Liver (tissue), 3 donors: ENCODE results near the gene VAMP1.

Experiments used
- EGR1 ChIP-seq, 2 donors: IDR thresholded peaks; 2 replicates each; pipeline ENCODE4 v1.6.1; 2016 to 2018; ENCODE audit warnings: antibody characterized with exemption in 2 of 2, low read depth in 2 of 2
- FOXA1 ChIP-seq: IDR thresholded peaks from 2 replicates; pipeline ENCODE4 v1.6.1; 2016; ENCODE audit warnings: antibody characterized with exemption
- GABPA ChIP-seq, 2 donors: IDR thresholded peaks in 1 of 2; conservative IDR thresholded peaks in 1 of 2; 2 replicates each; pipeline ENCODE4 v1.6.1; 2016; ENCODE audit warnings: antibody characterized with exemption in 2 of 2, mild to moderate bottlenecking in 1 of 2, moderate library complexity in 1 of 2
- JUND ChIP-seq, 2 donors: IDR thresholded peaks; 2 replicates each; pipeline ENCODE4 v1.6.1; 2016; ENCODE audit warnings: antibody characterized with exemption in 2 of 2
- MAX ChIP-seq: IDR thresholded peaks from 2 replicates; pipeline ENCODE4 v1.6.1; 2016; ENCODE audit warnings: antibody characterized with exemption
- RAD21 ChIP-seq, 2 donors: IDR thresholded peaks; 2 replicates each; pipeline ENCODE4 v1.6.1; 2016; ENCODE audit warnings: antibody characterized with exemption in 2 of 2, mild to moderate bottlenecking in 2 of 2
- RXRA ChIP-seq, 2 donors: IDR thresholded peaks; 2 replicates each; pipeline ENCODE4 v1.6.1; 2017 to 2018; ENCODE audit warnings: antibody characterized with exemption in 2 of 2, mild to moderate bottlenecking in 1 of 2
- SP1 ChIP-seq: IDR thresholded peaks from 2 replicates; pipeline ENCODE4 v1.6.1; 2018; ENCODE audit warnings: antibody characterized with exemption, mild to moderate bottlenecking
- TF ChIP-seq, protein P1 (sequence below): fragments of 150-350 bp; IDR thresholded peaks from 2 replicates; pipeline ENCODE4 v1.5.1; 2017; ENCODE audit warnings: improper control_type of control experiment, low read depth, low read length; ENCODE audit not compliant: missing input control
- TF ChIP-seq, protein P2 (sequence below): IDR thresholded peaks from 2 replicates; pipeline ENCODE4 v1.6.1; 2016; ENCODE audit warnings: antibody characterized with exemption, mild to moderate bottlenecking
- TF ChIP-seq, protein P3 (sequence below): IDR thresholded peaks from 2 replicates; pipeline ENCODE4 v1.6.1; 2016; ENCODE audit warnings: antibody characterized with exemption
- donor health status: healthy.
- donor health status: healthy.

- TF ChIP-seq, protein P1, sequence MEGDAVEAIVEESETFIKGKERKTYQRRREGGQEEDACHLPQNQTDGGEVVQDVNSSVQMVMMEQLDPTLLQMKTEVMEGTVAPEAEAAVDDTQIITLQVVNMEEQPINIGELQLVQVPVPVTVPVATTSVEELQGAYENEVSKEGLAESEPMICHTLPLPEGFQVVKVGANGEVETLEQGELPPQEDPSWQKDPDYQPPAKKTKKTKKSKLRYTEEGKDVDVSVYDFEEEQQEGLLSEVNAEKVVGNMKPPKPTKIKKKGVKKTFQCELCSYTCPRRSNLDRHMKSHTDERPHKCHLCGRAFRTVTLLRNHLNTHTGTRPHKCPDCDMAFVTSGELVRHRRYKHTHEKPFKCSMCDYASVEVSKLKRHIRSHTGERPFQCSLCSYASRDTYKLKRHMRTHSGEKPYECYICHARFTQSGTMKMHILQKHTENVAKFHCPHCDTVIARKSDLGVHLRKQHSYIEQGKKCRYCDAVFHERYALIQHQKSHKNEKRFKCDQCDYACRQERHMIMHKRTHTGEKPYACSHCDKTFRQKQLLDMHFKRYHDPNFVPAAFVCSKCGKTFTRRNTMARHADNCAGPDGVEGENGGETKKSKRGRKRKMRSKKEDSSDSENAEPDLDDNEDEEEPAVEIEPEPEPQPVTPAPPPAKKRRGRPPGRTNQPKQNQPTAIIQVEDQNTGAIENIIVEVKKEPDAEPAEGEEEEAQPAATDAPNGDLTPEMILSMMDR = no peak
- TF ChIP-seq EGR1 (IDR thresholded peaks at IDR 0.05; ENCODE audit: low read depth in 2 of 2) = no peak
- TF ChIP-seq SP1 = no peak
- no peak for TF ChIP-seq FOXA1
- no peak for TF ChIP-seq RXRA (IDR thresholded peaks at IDR 0.05)
- peak; percentile 50 for TF ChIP-seq MAX
- TF ChIP-seq, protein P2, sequence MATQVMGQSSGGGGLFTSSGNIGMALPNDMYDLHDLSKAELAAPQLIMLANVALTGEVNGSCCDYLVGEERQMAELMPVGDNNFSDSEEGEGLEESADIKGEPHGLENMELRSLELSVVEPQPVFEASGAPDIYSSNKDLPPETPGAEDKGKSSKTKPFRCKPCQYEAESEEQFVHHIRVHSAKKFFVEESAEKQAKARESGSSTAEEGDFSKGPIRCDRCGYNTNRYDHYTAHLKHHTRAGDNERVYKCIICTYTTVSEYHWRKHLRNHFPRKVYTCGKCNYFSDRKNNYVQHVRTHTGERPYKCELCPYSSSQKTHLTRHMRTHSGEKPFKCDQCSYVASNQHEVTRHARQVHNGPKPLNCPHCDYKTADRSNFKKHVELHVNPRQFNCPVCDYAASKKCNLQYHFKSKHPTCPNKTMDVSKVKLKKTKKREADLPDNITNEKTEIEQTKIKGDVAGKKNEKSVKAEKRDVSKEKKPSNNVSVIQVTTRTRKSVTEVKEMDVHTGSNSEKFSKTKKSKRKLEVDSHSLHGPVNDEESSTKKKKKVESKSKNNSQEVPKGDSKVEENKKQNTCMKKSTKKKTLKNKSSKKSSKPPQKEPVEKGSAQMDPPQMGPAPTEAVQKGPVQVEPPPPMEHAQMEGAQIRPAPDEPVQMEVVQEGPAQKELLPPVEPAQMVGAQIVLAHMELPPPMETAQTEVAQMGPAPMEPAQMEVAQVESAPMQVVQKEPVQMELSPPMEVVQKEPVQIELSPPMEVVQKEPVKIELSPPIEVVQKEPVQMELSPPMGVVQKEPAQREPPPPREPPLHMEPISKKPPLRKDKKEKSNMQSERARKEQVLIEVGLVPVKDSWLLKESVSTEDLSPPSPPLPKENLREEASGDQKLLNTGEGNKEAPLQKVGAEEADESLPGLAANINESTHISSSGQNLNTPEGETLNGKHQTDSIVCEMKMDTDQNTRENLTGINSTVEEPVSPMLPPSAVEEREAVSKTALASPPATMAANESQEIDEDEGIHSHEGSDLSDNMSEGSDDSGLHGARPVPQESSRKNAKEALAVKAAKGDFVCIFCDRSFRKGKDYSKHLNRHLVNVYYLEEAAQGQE = no peak
- TF ChIP-seq, protein P3, sequence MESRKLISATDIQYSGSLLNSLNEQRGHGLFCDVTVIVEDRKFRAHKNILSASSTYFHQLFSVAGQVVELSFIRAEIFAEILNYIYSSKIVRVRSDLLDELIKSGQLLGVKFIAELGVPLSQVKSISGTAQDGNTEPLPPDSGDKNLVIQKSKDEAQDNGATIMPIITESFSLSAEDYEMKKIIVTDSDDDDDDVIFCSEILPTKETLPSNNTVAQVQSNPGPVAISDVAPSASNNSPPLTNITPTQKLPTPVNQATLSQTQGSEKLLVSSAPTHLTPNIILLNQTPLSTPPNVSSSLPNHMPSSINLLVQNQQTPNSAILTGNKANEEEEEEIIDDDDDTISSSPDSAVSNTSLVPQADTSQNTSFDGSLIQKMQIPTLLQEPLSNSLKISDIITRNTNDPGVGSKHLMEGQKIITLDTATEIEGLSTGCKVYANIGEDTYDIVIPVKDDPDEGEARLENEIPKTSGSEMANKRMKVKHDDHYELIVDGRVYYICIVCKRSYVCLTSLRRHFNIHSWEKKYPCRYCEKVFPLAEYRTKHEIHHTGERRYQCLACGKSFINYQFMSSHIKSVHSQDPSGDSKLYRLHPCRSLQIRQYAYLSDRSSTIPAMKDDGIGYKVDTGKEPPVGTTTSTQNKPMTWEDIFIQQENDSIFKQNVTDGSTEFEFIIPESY = no peak
- TF ChIP-seq RAD21 (IDR thresholded peaks at IDR 0.05) = peak in 1 of 2 donors; percentile 4
- no peak for TF ChIP-seq GABPA (IDR thresholded peaks at IDR 0.05 in 1 of 2, conservative IDR thresholded peaks at IDR 0.05 in 1 of 2)
- no peak for TF ChIP-seq JUND (IDR thresholded peaks at IDR 0.05)
These were observed 23.8 kb upstream of the VAMP1 start for GRCh38 chr12:6494258-6494743.
